Measurements from ENCODE around the gene INSC. TPM values are rescaled to one million over a fixed set of nuclear protein-coding genes. Genes with fewer than 3 reads are reported as not detected.
A peak's percentile ranks its signal among the peaks of the same experiment; 100 is the strongest.
"Not testable (repeated sequence)": the region's sequence is repeated elsewhere in the genome, so short reads cannot be mapped to it uniquely, and the experiment has no call there.

INSC gene
- under 1 TPM in 6 of 10 donors, not detected in 4; 0.19 to 0.76 (median 0.62) TPM for total RNA-seq
- polyA plus RNA-seq, result under 1 TPM; 0.59 to 0.61 TPM
- long read RNA-seq, donor 1, partial matches to known transcripts, result 0 of 1 reads
- long read RNA-seq, donor 1, other reads (novel, unspliced or antisense), result 0 of 1 reads
- long read RNA-seq, donor 2, partial matches to known transcripts, result 0 of 1 reads
- long read RNA-seq, donor 2, other reads (novel, unspliced or antisense), result 1 of 1 reads
- long read RNA-seq, donor 3, partial matches to known transcripts, result 1 of 3 reads
- long read RNA-seq, donor 3, other reads (novel, unspliced or antisense), result 2 of 3 reads

- ATAC-seq (peak in 7 of 8 donors; percentile 26 to 83 (median 54)), DNase-seq (peak in 1 of 2 donors; percentile 31)
- peak within 1 kb of the TSS; percentile 9 to 45 (median 34) for H3K4me3 ChIP-seq
- intact Hi-C loops (cut with DNase I), result no loop called here
- H3K36me3 ChIP-seq, result no peaks in the 10 kb centered on the region
- TF ChIP-seq CTCF (IDR thresholded peaks at IDR 0.05), result no peak
- H3K9me3 ChIP-seq, result no peaks in the 10 kb centered on the region
- H3K27ac ChIP-seq, result no peak within 1 kb of the TSS
- peaks cover 0 to 38% (median 21%) of the 10 kb centered on the region in 7 donors for H3K27me3 ChIP-seq
- peaks cover 0 to 9% (median 0%) of the 10 kb centered on the region in 9 donors for H3K4me1 ChIP-seq
- 5 to 7% methylated on average over 50 of the region's 50 CpGs for WGBS, 2 donors
Measured at GRCh38 chr11:15114501-15115475, at the start of gene INSC. Gene INSC, plus strand, starts transcription at chr11:15114923. Its CDS starts 34,252 bp downstream, at chr11:15149175.

GRCh38 chr11:15069751-15070150 is 45.0 kb upstream of the INSC start:
- not testable (repeated sequence) for H3K27ac ChIP-seq, H3K36me3 ChIP-seq, H3K4me3 ChIP-seq, ATAC-seq, DNase-seq
- Histone ChIP-seq H3K4me1 (peaks cover 10 to 20% (median 13%) of the 10 kb centered on the region in 9 donors), H3K9me3 (peaks cover 0 to 25% (median 3%) of the 10 kb centered on the region in 11 donors), H3K27me3 (peaks cover 0 to 49% (median 38%) of the 10 kb centered on the region in 7 donors)
- intact Hi-C loops (cut with DNase I), result loop anchor here in 7 of 10 donors (5.0 to 10.0 kb wide), 5 partner anchors 95 to 535 kb away; partner anchors contain the start of gene CALCA (in 6 of the 7)
- WGBS, 2 donors, result 82 to 91% methylated on average over 7 of the region's 7 CpGs

- Histone ChIP-seq H3K36me3 (no peaks in the 10 kb centered on the region), H3K4me1 (peaks cover 10 to 21% (median 14%) of the 10 kb centered on the region in 9 donors), H3K27ac (no peak overlapping the region), H3K9me3 (peaks cover 0 to 25% (median 3%) of the 10 kb centered on the region in 11 donors), H3K27me3 (peaks cover 0 to 55% (median 43%) of the 10 kb centered on the region in 7 donors), H3K4me3 (no peak overlapping the region)
- no peak for TF ChIP-seq CTCF (IDR thresholded peaks at IDR 0.05)
- DNase-seq, result no peak
- ATAC-seq, result no peak
- 90 to 91% methylated on average over 32 of the region's 32 CpGs for WGBS, 2 donors
- intact Hi-C loops (cut with DNase I), result loop anchor here in 7 of 10 donors (5.0 to 10.0 kb wide), 5 partner anchors 97 to 537 kb away; partner anchors contain the start of gene CALCA (in 6 of the 7)
Measured at GRCh38 chr11:15071556-15072255, 43.0 kb upstream of the INSC start.

- intact Hi-C loops (cut with DNase I), result loop anchor here in 7 of 10 donors (5.0 to 10.0 kb wide), 5 partner anchors 98 to 538 kb away; partner anchors contain the start of gene CALCA (in 6 of the 7)
Measured at GRCh38 chr11:15072551-15073143, 42.1 kb upstream of the INSC start.

More at GRCh38 chr11:15072551-15073143, 42.1 kb upstream of the INSC start:
- Histone ChIP-seq H3K36me3 (no peaks in the 10 kb centered on the region), H3K4me3 (no peak overlapping the region), H3K27me3 (peaks cover 0 to 55% (median 48%) of the 10 kb centered on the region in 7 donors), H3K4me1 (peaks cover 10 to 21% (median 14%) of the 10 kb centered on the region in 9 donors), H3K27ac (no peak overlapping the region), H3K9me3 (peaks cover 0 to 25% (median 3%) of the 10 kb centered on the region in 11 donors)
- WGBS, 2 donors, result 73 to 74% methylated on average over 23 of the region's 23 CpGs
- ATAC-seq, result no peak
- no peak for TF ChIP-seq CTCF (IDR thresholded peaks at IDR 0.05)
- no peak for DNase-seq

All from heart right ventricle (tissue), 16 donors.